ENCODE data around the gene PHF2.

Gene PHF2

DNA sequence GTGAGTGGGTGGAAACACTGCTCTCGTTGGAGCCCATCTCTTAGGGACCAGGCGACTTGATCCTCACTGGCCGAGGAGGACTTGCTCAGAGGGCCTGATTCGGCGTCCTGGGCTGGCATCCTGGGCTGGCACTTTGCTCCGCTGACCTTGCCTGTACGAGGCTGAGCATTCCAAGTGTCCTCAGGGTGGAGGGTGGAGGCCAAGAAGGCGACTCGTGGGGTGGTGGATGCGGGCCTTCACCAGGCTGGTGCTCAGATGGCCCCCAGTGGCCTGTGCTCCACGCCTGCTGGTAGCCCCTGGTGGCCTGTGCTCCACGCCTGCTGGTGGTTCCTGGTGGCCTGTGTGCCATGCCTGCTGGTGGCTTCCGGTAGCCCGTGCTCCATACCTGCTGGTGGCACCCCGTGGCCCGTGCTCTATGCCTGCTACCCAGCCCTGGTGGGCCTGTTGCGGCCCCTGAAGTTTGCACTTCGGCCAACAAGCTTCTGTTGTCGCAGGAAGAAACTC is 42.9 kb downstream of the PHF2 start:
- DNase-seq (ENCODE audit: low read depth): no peak
- TF ChIP-seq, protein P1, sequence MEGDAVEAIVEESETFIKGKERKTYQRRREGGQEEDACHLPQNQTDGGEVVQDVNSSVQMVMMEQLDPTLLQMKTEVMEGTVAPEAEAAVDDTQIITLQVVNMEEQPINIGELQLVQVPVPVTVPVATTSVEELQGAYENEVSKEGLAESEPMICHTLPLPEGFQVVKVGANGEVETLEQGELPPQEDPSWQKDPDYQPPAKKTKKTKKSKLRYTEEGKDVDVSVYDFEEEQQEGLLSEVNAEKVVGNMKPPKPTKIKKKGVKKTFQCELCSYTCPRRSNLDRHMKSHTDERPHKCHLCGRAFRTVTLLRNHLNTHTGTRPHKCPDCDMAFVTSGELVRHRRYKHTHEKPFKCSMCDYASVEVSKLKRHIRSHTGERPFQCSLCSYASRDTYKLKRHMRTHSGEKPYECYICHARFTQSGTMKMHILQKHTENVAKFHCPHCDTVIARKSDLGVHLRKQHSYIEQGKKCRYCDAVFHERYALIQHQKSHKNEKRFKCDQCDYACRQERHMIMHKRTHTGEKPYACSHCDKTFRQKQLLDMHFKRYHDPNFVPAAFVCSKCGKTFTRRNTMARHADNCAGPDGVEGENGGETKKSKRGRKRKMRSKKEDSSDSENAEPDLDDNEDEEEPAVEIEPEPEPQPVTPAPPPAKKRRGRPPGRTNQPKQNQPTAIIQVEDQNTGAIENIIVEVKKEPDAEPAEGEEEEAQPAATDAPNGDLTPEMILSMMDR (IDR thresholded peaks at IDR 0.05; ENCODE audit: insufficient read depth, low read depth, low read length, missing control alignments): no peak
- H3K4me3 ChIP-seq (ENCODE audit: low read length): no peak overlapping the region

DNA sequence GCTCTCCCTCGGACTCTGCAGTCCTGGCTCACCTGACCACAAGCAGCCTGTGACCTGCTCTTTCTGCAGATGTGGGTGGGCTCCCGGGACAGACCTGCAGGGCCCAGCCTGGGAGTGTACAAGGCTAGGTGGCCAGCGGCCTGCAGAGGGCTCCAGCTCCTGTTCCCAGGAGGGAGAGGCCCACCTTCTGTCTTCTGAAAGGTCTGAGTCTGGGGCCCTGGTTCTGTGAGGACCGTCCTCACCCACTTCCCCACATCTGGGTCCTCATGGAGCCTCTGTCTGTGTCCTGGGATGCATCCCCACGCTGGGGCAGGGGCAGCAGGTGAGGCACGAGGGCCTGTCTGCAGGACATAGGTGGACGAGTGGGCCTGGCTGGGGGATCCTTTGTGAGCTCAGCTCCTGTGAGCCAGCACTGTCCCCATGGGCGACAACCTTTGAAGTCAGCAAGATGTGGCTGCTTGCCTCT is 43.7 kb downstream of the PHF2 start:
- H3K4me3 ChIP-seq (ENCODE audit: low read length): no peak overlapping the region
- DNase-seq (ENCODE audit: low read depth): no peak
- TF ChIP-seq, protein P1 (IDR thresholded peaks at IDR 0.05; ENCODE audit: insufficient read depth, low read depth, low read length, missing control alignments): no peak

DNA sequence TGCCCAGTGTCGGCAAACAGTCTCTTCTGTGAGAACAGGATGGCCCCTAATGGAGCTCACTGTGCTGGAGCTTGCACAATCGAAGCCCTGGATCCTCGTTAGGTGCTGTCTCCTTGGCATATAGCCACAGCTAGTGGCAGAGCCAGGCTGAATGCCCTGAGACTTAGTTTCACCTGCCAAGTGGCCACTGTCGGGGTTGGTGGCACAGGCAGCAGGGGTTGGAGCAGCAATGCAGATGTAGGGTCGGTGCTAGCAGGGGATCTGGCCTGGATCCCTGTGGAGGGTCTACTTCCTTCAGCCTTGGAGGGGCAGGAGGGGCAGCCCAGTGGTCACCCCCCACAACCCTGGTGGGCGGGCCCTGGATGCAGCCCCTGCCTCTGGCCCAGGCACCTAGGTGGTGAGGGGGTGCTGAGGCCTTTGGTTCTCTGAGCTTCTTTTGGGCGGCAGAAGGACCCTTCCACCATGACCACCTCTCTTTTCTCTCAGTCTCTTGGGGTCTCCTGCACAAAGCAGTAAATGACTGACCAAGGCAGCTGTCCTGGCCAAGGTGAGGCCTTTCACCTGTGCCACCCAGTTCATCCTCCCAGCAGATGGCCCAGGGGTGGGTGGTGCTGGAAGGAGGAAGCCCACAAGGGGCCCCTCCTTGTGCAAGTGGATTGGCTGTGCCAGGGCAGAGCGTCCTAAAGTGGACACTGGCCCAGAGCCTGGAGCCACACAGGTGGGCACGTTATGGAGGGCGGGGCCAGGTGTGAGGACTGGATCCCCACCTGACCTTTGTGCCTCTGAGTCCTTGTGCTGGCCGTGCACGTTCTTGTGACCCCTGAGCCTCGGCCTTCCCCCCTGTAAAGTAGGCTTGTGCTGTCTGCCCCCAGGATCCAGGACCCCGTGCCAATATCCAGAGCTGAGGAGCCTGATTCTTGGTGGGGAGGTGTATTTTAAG is 44.8 kb downstream of the PHF2 start:
- no peak overlapping the region for H3K4me3 ChIP-seq (ENCODE audit: low read length)
- no peak for DNase-seq (ENCODE audit: low read depth)
- TF ChIP-seq, protein P1 (IDR thresholded peaks at IDR 0.05; ENCODE audit: insufficient read depth, low read depth, low read length, missing control alignments): no peak

DNA sequence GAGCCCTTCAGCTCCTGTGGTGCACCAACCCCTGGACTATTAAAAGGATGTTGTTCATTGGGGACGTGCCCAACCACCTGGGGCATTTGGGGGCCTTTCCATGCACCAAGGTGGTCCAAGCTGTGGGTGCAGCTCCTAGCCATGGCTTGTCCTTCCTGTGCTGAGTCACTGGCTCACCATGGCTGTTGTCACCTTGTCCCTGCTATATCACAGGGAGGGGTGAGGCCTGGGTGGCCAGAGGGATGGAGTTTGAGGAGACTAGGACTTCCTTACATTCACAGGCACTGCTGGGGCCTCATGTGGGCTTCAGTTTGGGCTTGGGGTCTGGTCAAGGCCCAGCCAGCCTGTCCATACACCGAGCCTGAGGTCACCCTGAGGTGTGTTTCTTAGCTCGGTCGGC is 45.5 kb downstream of the PHF2 start:
- no peak overlapping the region for H3K4me3 ChIP-seq (ENCODE audit: low read length)
- TF ChIP-seq, protein P1 (IDR thresholded peaks at IDR 0.05; ENCODE audit: insufficient read depth, low read depth, low read length, missing control alignments): no peak
- DNase-seq (ENCODE audit: low read depth): no peak

DNA sequence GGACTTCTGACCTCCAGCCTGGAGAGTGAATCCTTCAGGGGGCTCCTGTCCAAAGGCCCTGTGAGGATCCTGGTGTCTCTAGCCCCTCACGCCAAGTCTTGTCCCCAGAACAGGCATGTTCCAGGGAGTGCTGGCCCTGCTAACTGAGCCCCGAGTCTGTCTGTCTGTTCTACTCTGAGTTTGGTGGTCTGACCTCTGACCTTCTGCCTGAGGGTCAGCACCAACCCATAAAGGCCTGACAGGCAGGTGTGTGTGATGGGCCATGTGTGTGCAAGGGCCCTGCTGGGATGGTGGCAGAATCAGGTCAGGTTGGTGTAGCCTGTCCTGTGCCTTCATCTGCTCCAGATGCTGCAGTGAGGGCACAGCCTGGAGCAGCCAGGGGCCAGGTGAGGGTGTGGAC is 46.3 kb downstream of the PHF2 start:
- no peak for DNase-seq (ENCODE audit: low read depth)
- TF ChIP-seq, protein P1 (IDR thresholded peaks at IDR 0.05; ENCODE audit: insufficient read depth, low read depth, low read length, missing control alignments): no peak
- no peak overlapping the region for H3K4me3 ChIP-seq (ENCODE audit: low read length)

DNA sequence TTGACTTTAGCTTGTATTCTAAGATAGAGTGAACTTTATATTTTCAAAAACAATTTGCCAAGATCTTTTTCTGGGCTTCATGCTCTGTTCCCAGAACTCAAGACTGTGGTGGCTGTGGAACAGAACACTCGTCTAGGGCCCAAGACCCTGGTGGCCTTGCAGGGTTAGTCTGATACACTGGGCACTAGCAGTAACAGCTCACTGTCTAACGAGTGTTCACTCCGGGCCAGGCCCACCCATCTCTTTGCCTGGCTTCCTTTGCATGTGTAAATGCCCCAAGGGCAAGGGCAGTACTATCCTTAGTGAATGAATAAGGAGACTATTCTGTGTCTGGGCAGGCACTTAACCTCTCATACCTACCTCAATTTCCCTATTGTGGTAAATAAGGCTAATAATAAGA is 47.4 kb downstream of the PHF2 start:
- no peak overlapping the region for H3K4me3 ChIP-seq (ENCODE audit: low read length)
- TF ChIP-seq, protein P1 (IDR thresholded peaks at IDR 0.05; ENCODE audit: insufficient read depth, low read depth, low read length, missing control alignments): no peak
- no peak for DNase-seq (ENCODE audit: low read depth)
